ENCODE results near the gene ZFP14.

The ZFP14 gene

GRCh38 chr19:36378625-36379509, at the start of gene ZFP14:
ZFP14 (minus strand) TSS chr19:36379201; CDS start chr19:36367892, 11,309 bp downstream.
- peak; percentile 94 for DNase-seq (ENCODE audit: low read depth)

DNA sequence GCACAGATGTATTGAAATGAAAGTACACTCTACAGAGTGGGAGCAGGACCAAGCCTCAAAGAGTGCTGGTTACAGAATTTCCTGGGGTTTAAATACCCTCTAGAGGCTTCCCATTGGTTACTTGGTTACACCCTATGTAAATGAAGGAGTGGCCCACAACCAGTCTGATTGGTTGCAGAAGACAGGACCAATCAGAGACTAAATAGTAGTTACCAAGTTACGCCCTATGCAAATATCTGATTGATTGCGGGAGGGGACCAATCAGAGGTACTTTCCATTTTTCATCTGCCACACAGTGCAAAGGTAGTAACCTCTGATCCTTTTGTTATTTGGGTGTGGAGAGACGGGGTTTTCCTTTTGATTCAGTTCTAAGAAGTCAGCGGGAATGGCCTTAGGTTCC, 44.9 kb upstream of the ZFP14 start:
- DNase-seq (ENCODE audit: low read depth): no peak

DNA sequence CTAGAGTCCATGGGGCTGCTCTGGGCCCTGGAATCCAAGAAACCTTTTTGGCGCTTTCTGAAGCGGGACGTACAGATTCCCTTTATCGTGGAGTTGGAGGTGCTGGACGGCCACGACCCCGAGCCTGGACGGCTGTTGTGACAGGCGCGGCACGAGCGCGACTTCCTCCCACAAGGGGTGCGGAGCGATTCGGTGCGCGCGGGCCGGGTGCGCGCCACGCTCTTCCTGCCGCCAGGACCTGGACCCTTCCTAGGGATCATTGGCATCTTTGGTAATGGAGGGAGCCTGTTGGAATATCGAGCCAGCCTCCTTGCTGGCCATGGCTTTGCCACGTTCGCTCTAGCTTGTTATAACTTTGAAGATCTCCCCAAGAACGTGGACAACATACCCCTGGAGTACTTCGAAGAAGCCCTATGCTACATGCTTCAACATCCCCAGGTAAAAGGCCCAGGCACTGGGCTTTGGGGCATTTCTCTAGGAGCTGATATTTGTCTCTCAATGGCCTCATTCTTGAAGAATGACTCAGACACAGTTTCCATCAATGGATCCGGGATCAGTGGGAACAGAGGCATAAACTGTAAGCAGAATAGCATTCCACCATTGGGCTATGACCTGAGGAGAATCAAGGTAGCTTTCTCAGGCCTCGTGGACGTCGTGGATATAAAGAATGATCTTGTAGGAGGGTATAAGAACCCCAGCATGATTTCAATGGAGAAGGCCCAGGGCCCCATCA, 42.9 kb upstream of the ZFP14 start:
- DNase-seq (ENCODE audit: low read depth): no peak

GRCh38 chr19:36420961-36421748, 42.2 kb upstream of the ZFP14 start:
- peak; percentile 46 for DNase-seq (ENCODE audit: low read depth)

DNA sequence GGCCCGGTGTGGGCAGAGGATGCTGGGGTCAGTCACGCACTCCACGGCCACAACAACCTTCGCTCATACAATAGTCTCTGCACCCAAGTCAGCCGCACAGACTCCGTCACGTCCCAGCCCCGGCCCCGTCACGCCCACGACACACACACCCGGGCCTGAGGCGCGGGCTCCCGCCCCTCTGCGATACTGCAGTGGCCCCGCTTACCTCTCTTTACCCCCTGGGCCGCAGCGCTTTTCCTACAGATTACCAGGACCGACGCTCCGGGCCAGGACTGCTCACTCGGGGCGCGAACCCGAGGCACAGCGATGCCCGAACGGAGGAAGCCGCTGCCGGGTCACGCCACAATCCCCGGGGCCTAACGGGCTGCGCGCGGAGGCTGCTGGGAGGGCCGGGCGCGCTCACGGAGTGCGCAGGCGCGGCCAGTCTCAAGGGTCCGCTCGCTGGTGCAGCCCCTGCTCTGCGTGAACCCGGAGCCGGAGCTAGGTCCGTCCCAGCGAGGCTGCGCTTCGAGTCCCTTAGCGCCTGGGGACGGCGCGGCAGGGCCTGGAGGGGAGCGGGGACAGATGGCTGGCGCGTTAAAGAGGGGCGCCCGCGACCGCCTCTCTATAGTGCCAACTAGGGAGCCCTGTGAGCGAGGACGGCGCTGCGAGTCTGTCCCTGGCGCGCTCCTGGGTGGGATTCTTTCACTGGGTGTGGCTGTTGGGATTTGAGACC, 39.4 kb upstream of the ZFP14 start, which contains the start of gene ZFP82:
ZFP82 (minus strand) TSS at position 358 of the 715 bp plus-strand sequence. CDS start 8,855 bp downstream, outside the sequence.
- peak; percentile 82 for DNase-seq (ENCODE audit: low read depth)

DNA sequence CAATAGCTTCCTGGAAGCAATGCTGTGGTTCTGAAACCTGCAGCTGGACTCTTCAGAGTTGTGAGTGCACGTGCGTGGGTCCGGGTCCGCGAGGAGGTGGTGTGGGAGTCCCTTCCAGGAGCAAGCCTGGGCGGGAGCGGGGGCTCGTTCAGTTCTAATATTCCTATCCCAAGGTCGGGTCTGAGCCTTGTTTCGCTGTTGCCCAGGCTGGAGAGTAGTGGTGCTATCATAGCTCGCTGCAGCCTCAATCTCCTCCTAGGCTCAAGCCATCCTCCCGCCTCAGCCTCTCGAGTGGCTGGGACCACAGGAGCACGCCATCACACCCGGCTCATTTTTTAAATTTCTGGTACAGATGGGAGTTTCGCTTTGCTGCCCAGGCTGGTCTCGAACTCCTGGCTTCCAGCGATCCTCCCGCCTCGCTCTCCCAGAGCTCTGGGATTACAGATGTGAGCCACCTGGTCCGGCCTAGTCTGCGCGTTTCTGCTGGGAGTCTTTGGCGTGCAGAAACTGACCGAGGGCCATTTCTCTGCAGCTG, 38.8 kb upstream of the ZFP14 start:
- no peak for DNase-seq (ENCODE audit: low read depth)

- DNase-seq (ENCODE audit: low read depth): no peak
Measured at GRCh38 chr19:36409841-36410240, 30.8 kb upstream of the ZFP14 start.

GRCh38 chr19:36408101-36408500, 29.1 kb upstream of the ZFP14 start:
- no peak for DNase-seq (ENCODE audit: low read depth)

DNA sequence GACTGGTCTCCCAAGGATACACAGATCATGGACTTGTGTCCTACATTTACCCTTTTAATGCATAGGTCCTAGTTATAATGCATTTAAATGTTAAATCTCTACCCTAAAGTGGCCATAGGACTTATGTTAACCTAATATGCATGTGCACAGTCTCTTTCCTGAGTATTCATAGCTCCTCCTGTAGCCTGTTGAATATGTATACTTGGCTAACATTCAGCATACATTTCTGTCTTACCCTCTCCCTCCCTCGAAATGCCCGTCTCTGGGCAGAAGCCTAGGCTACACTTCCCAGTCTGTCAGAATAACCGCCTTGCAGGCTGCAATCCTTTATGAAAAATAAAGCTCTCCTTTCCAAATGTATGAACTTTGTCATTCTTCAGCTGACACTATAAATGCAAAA, 25.5 kb upstream of the ZFP14 start:
- no peak for DNase-seq (ENCODE audit: low read depth)

- DNase-seq (ENCODE audit: low read depth): no peak
Measured at GRCh38 chr19:36401475-36401874, 22.5 kb upstream of the ZFP14 start.

DNA sequence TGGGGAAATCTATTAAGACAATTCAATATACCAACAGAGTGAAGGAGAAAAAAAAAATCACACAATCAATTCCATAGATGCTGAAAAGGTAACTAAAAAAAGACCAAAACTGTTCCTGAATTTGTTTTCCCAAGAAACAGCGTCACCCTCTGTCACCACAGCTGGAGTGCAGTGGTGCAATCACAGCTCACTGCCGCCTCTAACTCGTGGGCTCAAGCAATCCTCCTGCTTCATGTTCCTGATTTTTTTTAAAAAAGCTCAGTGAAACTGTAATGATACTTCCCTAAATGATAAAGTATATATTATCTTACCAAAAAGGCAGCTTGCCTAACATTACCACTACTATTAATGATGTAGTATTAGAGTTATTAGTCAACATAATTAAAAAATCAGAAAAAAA, 19.6 kb upstream of the ZFP14 start:
- no peak for DNase-seq (ENCODE audit: low read depth)

DNA sequence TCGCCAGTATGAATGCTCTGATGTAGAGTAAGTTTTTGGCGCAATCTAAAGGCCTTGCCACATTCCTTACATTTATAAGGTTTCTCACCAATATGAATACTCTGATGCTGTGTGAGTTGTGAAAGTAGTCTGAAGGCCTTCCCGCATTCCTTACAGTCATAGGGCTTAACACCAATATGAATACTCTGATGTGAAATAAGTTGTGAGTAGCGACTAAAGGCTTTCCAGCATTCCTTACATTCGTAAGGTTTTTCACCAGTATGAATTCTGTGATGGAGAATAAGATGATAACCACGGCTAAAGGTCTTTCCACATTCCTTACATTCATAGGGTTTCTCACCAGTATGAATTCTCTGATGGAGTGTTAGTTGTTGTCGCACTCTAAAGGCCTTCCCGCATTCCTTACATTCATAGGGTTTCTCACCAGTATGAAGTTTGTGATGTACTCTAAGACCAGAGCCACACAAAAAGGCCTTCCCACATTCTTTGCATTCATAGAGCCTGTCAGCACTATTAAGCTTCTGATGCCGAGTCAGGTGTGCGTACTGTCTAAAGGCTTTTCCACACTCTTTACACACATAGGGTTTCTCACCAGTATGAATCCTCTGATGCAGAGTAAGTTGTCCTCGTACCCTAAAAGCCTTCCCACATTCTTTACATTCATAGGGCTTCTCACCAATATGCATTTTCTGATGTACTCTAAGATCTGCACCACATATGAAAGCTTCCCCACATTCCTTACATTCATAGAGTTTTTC, 14.1 kb upstream of the ZFP14 start:
- DNase-seq (ENCODE audit: low read depth): no peak

DNA sequence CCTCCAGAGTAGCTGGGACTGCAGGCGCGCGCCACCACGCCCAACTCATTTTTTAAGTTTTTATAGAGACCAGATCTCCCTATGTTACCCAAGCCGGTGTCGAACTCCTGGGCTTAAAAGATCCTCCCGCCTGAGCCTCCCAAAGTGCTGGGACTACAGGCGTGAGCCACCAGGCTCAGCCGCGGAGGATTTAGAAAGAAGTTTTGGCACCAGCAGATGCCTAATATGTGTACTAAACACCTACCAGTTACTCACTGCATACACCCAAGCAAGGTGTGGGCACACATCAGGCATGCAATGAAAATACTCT, 464 bp upstream of the ZFP14 start:
- DNase-seq (ENCODE audit: low read depth): no peak

DNA sequence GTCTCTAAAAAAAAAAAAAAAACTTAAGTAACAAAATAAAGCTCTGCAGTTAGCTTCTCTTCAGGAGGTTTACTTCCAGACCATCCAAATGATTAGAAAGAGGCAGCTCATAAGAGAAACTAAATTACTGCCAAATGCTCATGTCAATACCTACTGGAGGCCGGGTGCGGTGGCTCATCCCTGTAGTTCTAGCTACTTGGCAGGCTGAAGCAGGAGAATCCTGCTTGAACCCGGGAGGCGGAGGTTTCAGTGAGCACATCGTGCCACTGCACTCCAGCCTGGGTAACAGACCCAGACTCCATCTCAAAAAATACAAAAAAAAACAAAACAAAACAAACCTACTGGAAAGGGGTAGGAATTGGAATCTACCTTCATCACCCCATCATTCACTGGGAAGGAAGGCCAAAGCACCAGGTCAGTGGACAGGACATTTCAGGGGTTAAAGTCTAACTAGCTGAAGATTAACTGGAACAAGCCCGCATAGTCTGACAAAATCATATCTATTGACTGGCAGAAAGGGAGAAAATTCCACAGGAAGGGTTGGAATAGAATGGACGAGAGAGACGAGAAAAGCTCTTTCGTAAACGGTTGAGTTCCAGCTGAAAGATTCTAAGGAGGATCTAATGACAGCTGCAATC, 1.3 kb downstream of the ZFP14 start:
- DNase-seq (ENCODE audit: low read depth): no peak

- DNase-seq (ENCODE audit: low read depth): no peak
Measured at GRCh38 chr19:36373638-36374156, 5.3 kb downstream of the ZFP14 start.

- no peak for DNase-seq (ENCODE audit: low read depth)
Measured at GRCh38 chr19:36371886-36372285, 7.1 kb downstream of the ZFP14 start.

DNA sequence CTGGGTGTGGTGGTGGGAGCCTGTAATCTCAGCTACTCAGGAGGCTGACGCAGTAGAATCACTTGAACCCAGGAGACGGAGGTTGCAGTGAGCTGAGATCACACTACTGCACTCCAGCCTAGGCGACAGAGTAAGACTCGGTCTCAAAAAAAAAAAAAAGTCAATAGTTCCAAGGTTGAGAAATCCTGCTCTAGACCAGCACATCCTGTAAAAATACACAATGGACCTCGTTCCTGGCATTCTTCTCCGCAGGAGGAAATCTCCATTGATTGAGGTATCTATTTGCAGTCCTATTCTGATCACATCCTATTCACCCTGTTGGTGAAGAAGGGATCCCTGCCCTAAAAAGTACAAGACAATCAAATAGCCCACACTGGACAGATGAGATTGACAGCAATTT, 15.2 kb downstream of the ZFP14 start:
- no peak for DNase-seq (ENCODE audit: low read depth)

- no peak for DNase-seq (ENCODE audit: low read depth)
Measured at GRCh38 chr19:36340786-36341372, 38.1 kb downstream of the ZFP14 start.

DNA sequence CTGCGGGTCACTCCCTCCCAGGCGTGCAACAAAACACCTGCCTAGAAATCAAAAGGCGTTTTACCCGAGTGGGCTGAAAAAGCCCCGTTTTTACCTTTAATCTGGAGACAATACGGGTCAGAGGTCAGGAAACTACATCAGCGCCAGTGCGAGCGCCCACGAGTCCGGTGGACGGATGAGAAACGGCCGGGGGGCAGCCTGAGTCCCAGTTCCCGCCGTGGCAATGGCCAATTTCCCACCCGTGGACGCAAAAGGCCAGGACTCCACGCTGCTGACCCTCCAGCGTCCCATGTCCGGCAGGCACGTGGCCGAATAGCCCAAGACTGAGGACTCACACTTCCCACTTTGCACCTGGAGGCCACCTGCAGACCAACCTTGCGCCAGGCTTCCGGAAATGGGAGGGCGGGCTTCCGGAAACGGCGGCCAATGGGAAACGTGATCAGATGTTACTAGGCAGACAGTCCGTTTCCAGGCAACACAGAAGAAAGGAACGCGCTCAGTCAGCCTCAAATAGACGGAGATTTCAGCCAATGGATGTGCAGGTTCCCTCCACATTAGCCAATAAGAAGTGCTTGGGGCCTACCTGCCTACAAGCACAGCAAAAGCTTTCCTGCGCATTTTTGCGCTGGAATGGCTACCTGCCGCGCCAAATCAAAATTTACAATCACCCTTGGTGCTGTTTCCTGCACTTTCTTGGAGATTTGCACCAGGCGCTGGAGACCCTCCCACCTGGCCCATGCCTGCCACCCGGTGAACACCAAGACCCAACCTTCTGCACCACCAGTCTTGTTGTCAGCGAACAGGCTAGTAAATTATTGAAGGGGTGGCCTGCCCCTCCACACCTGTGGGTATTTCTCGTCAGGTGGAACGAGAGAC, 47.4 kb downstream of the ZFP14 start:
- DNase-seq (ENCODE audit: low read depth): peak; percentile 94

Data from ELR (cell line).